Lung (tissue), 12 donors: Measurements from ENCODE around the gene DCD. TPM values are rescaled to one million over a fixed set of nuclear protein-coding genes. Genes with fewer than 3 reads are reported as not detected.

Experiments used
- ATAC-seq: fragments of 200-7000 bp; cut with Tn5 transposase; one replicate; pipeline ENCODE4 v1.9.1; 2020; ENCODE audit warnings: moderate number of reproducible peaks; ENCODE audit not compliant: insufficient read depth, low FRiP score
- DNase-seq, 3 donors: peaks; one replicate each; pipeline ENCODE4 v3.0.0-alpha.2; 2013 to 2017
- H3K27ac ChIP-seq, 2 donors: one replicate each; pipeline ENCODE4 v1.5.1; 2013; ENCODE audit warnings: mild to moderate bottlenecking in 2 of 2, moderate library complexity in 2 of 2, control low read depth in 1 of 2, inconsistent platforms in 1 of 2, low read depth in 1 of 2, low read length in 1 of 2
- H3K27me3 ChIP-seq, 3 donors: one replicate each; pipeline ENCODE4 v1.5.1; 2013; ENCODE audit warnings: low read length in 2 of 3; ENCODE audit not compliant: control insufficient read depth in 3 of 3, insufficient read depth in 3 of 3
- H3K36me3 ChIP-seq, 4 donors: one replicate each; pipeline ENCODE4 v1.5.1; 2013; ENCODE audit warnings: low read length in 4 of 4, mild to moderate bottlenecking in 1 of 4, moderate library complexity in 1 of 4; ENCODE audit not compliant: control insufficient read depth in 4 of 4, insufficient read depth in 4 of 4
- H3K4me1 ChIP-seq, 5 donors: one replicate each; pipeline ENCODE4 v1.5.1; 2013; ENCODE audit warnings: low read length in 5 of 5, mild to moderate bottlenecking in 2 of 5, moderate library complexity in 1 of 5; ENCODE audit not compliant: control insufficient read depth in 5 of 5, insufficient read depth in 5 of 5
- H3K4me3 ChIP-seq: one replicate; pipeline ENCODE4 v1.5.1; 2013; ENCODE audit warnings: mild to moderate bottlenecking, control low read depth, moderate library complexity
- H3K9ac ChIP-seq, 2 donors: one replicate each; pipeline ENCODE4 v1.5.1; 2013; ENCODE audit warnings: low read length in 2 of 2, control low read depth in 1 of 2; ENCODE audit not compliant: insufficient read depth in 1 of 2
- H3K9me3 ChIP-seq, 4 donors: one replicate each; pipeline ENCODE4 v1.5.1; 2013; ENCODE audit warnings: low read length in 3 of 4, mild to moderate bottlenecking in 1 of 4, moderate library complexity in 1 of 4; ENCODE audit not compliant: control insufficient read depth in 4 of 4, insufficient read depth in 3 of 4
- WGBS, 2 donors: extraction: QIAGEN DNeasy Blood & Tissue Kit; methylation state at CpG; one replicate each; pipeline ENCODE4 v1.1.7; 2013; 5-methylcytosine and 5-hydroxymethylcytosine counted together
- polyA plus RNA-seq, 2 donors: library from polyadenylated mRNA; stranded (reverse); fragments of 200-250 nt; gene quantifications; one replicate each; pipeline ENCODE4 v1.2.1, GENCODE V29; 2013
- total RNA-seq, 2 donors: library from RNA; depleted of rRNA in 1 of 2; stranded (reverse); fragments of >200 nt in 1 of 2; gene quantifications; one replicate each; pipeline ENCODE4 v1.2.1, GENCODE V29; 2014 to 2021
- TF ChIP-seq, protein P1 (sequence below): IDR thresholded peaks from 2 replicates; pipeline ENCODE4 v1.5.1; 2012; ENCODE audit warnings: mild to moderate bottlenecking; ENCODE audit errors: control extremely low read depth, extremely low read depth
- donor health status: control.
- donor health status: control.
- donor health status: Bipolar disorder and iron deficiency.
- donor health status: healthy.
- donor health status: DM: yes; HTN: yes; CAD: no.

The DCD gene
- total and polyA plus RNA-seq, 4 donors: not detected

DNA sequence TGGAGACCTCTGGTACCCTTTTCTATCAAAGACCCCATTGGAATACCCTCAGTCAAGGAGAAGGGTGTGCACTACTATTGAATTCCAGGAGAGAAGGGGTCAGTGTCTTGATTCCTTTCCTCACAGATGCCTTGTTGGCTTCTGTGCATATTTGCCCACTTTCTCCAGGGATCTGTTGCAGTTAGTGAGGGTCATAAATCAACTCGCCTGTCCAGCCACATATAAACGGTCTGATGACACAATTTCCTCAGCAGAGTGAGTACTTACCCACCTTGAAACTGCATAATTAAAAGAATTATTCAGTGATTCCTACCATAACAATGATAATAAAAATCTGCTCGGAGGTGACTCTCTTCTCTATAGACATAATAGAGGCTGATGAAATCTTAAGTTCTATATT lies 13.9 kb upstream of the DCD start:
- H3K27me3 ChIP-seq: no peaks in the 10 kb centered on the region
- no peaks in the 10 kb centered on the region for H3K36me3 ChIP-seq
- no peak for ATAC-seq
- no peak for DNase-seq
- WGBS, 2 donors: 48 to 54% methylated on average over 3 of the region's 3 CpGs
- H3K4me3 ChIP-seq: no peak overlapping the region
- H3K4me1 ChIP-seq: no peaks in the 10 kb centered on the region
- H3K27ac ChIP-seq: no peak overlapping the region
- TF ChIP-seq, protein P1, sequence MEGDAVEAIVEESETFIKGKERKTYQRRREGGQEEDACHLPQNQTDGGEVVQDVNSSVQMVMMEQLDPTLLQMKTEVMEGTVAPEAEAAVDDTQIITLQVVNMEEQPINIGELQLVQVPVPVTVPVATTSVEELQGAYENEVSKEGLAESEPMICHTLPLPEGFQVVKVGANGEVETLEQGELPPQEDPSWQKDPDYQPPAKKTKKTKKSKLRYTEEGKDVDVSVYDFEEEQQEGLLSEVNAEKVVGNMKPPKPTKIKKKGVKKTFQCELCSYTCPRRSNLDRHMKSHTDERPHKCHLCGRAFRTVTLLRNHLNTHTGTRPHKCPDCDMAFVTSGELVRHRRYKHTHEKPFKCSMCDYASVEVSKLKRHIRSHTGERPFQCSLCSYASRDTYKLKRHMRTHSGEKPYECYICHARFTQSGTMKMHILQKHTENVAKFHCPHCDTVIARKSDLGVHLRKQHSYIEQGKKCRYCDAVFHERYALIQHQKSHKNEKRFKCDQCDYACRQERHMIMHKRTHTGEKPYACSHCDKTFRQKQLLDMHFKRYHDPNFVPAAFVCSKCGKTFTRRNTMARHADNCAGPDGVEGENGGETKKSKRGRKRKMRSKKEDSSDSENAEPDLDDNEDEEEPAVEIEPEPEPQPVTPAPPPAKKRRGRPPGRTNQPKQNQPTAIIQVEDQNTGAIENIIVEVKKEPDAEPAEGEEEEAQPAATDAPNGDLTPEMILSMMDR: no peak
- no peaks in the 10 kb centered on the region for H3K9me3 ChIP-seq
- H3K9ac ChIP-seq: no peak overlapping the region

DNA sequence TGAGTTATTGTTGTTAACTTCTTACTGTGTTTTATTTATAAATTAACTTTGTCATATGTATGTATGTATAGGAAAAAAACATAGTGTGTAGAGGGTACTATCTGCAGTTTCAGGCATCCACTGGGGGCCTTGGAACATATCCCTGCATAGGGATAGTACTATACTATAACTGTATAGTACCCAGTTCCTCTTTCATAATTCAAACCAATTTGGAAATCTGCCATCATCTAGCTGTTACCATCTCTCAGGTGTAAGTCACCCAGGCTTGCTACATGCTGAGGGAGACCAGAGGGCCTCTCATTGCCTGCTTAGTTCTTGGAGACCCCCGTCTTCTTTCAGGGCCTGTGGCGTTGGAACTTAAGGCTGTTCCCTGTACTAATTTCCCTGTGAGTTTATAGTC lies 12.9 kb upstream of the DCD start:
- Histone ChIP-seq H3K27me3 (no peaks in the 10 kb centered on the region), H3K36me3 (no peaks in the 10 kb centered on the region), H3K9ac (no peak overlapping the region), H3K9me3 (no peaks in the 10 kb centered on the region), H3K4me1 (no peaks in the 10 kb centered on the region), H3K27ac (no peak overlapping the region), H3K4me3 (no peak overlapping the region)
- WGBS, 2 donors: 31 to 69% methylated on average over 2 of the region's 2 CpGs
- TF ChIP-seq, protein P1: no peak
- ATAC-seq (no peak), DNase-seq (no peak)

DNA sequence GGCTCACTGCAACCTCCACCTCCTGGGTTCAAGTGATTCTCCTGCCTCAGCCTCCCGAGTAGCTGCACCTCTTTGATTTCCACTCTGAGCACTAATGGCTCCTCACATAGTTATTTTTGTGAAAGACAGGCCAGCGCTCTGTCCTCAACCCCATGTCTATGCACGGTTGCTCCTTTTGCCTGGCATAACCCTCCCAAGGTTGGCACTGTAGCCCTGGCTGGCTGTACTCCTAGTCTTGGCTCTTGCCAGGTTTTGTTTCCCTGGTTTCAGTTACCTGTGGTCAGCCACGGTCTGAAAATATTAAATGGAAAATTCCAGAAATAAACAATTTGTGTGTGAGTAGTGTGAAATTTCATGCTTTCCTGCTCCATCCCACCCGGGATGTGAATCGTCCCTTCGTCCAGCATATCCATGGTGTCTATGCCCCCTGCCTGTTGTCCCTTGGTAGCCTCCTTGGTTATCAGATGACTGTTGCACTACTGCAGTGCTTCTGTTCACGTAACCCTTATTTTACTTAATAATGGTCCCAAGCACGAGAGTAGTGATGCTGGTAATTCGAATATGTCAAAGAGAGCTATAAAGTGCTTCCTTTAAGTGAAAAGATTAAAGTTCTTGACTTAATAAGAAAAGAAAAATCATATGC lies 12.3 kb upstream of the DCD start:
- no peak overlapping the region for H3K4me3 ChIP-seq
- ATAC-seq (no peak), DNase-seq (no peak)
- no peaks in the 10 kb centered on the region for H3K27me3 ChIP-seq
- H3K27ac ChIP-seq: no peak overlapping the region
- TF ChIP-seq, protein P1: no peak
- H3K4me1 ChIP-seq: no peaks in the 10 kb centered on the region
- H3K36me3 ChIP-seq: no peaks in the 10 kb centered on the region
- WGBS, 2 donors: 88 to 91% methylated on average over 10 of the region's 10 CpGs
- no peak overlapping the region for H3K9ac ChIP-seq
- H3K9me3 ChIP-seq: no peaks in the 10 kb centered on the region
